NCI-H146 treated with DMSO at 0.1 percent for 48 hours (cell line): Measurements from ENCODE around the gene STXBP3.
"Not testable (repeated sequence)": the region's sequence is repeated elsewhere in the genome, so short reads cannot be mapped to it uniquely, and the experiment has no call there.

Experiments used
- DNase-seq: peaks from one replicate; lab custom pipeline; 2025; ENCODE audit not compliant: unreplicated experiment; lab: John Stamatoyannopoulos, UW

Gene STXBP3, protein sequence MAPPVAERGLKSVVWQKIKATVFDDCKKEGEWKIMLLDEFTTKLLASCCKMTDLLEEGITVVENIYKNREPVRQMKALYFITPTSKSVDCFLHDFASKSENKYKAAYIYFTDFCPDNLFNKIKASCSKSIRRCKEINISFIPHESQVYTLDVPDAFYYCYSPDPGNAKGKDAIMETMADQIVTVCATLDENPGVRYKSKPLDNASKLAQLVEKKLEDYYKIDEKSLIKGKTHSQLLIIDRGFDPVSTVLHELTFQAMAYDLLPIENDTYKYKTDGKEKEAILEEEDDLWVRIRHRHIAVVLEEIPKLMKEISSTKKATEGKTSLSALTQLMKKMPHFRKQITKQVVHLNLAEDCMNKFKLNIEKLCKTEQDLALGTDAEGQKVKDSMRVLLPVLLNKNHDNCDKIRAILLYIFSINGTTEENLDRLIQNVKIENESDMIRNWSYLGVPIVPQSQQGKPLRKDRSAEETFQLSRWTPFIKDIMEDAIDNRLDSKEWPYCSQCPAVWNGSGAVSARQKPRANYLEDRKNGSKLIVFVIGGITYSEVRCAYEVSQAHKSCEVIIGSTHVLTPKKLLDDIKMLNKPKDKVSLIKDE

DNA sequence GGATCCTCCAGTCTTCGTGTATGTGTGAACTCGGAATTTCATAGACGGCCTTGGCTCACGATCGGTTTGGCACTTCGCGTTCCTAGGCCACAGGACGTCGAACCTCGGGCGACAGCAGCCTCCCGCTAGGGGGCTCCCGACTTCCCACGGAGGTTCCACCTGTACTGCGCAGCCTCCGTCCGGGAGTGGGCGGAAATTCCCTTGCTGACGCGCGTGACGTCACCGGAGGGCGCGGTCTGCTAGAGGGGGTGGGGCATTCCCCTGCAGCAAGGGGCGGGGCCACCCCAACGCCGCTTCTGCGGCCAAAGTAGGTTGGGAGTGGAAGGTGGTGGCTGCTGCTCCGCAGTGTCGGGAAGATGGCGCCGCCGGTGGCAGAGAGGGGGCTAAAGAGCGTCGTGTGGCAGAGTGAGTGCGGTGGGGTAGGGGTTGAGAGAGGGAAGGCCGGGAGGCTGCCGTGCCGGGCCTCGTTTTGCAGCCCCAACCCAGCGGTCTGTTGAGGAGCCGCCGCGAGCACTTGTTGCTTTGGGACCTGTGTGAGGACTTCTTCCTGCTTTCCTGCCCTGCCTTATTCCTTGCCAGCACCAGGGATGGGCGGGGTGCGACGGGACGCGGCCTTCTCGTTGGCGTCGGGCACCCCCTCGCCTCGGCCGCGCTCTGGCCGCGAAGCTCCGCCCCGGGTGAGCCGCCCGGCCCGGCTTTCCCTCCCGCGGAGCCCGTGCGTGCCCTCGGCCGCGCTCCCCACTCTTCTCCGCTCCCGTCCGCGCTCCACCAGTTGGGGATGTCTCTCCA lies at the start of gene STXBP3:
Gene STXBP3, plus strand, starts transcription at position 293 of the 789 bp plus-strand sequence. Its CDS starts 64 bp downstream, at position 357.
- DNase-seq: peak; percentile 87

DNA sequence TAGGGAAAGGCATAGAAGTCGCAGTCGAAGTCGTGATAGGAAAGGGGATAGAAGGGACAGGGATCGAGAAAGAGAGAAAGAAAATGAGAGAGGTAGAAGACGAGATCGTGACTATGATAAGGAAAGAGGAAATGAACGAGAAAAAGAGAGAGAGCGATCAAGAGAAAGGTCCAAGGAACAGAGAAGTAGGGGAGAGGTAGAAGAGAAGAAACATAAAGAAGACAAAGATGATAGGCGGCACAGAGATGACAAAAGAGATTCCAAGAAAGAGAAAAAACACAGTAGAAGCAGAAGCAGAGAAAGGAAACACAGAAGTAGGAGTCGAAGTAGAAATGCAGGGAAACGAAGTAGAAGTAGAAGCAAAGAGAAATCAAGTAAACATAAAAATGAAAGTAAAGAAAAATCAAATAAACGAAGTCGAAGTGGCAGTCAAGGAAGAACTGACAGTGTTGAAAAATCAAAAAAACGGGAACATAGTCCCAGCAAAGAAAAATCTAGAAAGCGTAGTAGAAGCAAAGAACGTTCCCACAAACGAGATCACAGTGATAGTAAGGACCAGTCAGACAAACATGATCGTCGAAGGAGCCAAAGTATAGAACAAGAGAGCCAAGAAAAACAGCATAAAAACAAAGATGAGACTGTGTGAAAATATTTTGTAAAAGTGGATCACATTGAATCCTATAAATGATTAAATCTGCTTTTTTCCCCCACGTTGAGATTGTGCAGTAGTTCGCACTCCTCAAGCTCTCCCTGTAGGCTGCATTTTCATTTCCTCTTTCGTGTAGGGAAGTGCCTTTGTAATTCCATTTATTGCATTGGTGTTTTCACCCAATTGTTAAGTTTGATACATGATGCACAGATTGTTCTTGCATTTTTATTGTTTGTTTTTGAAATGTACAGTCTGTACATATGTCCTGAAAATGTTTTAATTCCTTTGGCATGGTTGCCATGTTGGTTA lies 46.8 kb upstream of the STXBP3 start:
- DNase-seq: no peak

DNA sequence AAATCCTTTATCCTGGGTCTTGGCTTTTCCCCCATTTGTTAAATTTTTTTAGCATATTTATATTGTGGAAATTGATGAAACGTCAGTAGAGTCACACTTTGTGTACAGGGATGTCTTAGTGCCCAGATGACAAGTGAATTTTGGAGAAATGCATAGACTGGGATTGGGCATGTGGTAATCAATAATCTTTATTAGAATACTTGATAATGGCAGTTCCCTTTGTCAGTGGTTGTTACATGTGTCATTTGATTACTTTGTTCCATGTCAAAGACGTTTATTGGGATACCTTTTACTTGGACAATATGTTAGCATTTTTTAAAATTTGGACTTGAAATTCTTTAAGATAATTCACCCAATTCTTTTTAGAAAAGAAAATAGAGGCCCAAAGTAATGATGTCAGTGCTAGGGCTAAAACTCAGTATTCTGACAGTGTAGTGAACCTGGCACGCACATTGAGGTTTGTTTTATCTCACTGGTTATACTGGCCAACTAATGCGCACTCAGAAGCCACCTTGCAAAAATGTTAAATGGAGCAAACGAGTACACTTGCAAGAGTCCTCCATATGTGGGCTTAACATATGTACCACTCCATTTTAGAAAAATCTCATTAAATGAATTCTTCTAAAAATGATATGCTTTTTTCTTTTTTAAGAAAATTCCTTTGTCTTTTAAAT lies 45.2 kb upstream of the STXBP3 start:
- DNase-seq: no peak

DNA sequence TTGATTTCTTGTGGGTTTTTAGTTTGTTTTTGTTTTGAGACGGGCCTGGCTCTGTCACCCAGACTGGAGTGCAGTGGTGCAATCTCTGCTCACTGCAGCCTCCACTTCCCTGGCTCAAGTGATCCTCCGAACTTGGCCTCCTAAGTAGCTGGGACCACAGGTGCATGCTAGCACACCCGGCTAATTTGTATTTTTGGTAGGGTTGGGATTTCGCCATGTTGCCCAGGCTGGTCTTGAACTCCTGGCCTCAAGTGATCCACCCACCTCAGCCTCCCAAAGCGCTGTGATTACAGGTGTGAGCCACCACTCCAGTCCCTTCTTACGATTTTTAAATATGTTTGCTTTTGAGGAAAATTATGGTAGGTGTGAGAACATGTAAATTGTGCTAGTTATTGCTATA lies 44.4 kb upstream of the STXBP3 start:
- DNase-seq: not testable (repeated sequence)

DNA sequence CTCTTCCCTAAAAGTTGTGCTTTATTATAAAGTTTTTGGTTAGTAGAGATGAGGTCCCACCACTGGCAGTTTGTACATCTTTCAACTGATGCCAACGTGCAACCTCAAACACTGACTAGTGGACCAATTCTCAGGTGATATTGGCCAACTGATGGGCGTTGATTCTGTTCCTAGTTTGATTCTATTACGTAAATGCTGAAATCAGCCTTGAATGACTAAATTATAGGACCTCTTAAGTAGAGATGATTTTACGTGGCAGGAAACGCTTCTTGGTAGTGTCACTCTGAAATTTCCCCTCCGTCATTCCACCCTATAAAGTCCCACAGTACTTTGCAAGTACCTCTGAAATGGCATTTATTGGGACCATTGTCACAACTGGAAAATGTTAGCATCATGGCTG lies 42.5 kb upstream of the STXBP3 start:
- no peak for DNase-seq

DNA sequence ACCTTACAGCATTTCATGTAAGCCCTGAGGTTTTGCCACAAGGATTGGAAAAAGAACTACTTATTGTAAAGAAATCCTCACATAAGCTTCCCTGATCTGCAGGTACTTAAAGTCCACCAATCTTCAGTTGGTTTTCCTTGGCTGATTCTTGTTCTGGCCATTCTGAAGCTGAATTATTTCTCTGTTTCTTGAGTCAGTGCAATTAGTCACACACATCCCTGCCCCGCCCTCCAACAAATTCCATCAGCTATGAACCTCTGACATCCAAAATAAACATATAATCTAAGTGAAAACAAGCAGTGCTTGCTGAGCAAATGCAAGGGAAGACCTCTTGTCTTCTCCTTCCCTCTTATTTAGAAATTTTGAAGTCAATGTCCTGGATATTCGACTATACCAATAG lies 42.0 kb upstream of the STXBP3 start:
- DNase-seq: no peak

DNA sequence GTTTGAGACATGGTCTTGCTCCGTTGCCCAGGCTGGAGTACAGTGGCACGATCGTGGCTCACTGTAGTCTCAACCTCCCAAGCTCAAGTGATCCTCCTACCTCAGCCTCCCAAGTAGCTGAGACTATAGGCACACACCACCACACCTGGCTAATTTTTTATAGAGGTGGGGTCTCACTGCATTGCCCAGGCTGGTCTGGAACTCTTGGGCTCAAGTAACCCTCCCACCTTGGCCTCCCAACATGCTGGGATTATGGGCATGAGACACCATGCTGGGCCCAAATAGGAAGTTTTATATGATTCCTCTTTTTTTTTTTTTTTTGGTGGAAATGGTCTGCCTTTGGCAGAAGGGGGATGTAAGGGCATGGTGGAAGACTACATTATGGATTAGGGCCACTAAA lies 39.8 kb upstream of the STXBP3 start:
- DNase-seq: no peak

DNA sequence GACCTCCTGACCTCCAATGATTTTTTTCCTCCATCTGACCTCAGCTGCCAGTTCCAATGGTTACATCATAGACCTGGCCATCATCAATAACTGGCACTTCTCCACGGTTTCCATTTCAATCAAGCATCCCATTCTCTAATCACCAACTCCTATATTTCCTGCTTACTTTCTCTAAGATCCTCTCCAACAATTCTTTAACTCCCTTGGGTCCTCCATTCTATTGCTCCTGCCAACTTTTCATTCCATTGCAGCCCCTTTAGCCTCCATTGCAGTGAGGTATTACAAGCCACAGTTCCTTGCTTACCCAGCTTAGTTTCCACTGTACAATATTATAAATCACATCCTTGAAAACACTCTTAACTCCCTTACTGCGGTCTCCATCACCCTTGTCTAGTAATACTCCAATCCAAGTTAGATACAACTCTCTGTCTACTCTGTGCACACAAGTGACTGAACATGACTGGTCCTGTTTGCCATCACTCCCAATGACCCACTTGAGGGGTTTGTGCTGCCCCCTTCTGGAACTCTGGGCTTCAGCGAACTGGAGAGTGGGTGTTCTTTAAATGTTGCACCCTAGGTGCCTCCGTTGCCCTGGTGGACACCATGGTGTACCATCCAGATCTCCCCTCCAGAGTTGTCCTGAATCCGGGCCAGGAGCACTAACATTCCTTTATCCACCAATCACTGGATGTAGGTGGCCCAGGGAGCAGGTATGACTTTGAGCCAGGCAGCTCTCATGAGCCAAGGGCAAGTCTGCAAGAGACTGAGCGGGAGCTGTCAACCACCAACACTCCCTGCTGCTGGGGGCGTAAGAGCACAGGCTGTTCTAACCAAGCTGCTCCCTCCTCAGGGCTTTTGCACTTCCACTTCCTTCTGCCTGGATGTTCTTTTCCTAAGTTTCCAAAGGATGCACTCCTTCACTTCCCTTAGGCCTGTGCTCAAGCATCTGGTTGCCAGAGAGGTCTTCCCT lies 37.5 kb upstream of the STXBP3 start:
- no peak for DNase-seq

DNA sequence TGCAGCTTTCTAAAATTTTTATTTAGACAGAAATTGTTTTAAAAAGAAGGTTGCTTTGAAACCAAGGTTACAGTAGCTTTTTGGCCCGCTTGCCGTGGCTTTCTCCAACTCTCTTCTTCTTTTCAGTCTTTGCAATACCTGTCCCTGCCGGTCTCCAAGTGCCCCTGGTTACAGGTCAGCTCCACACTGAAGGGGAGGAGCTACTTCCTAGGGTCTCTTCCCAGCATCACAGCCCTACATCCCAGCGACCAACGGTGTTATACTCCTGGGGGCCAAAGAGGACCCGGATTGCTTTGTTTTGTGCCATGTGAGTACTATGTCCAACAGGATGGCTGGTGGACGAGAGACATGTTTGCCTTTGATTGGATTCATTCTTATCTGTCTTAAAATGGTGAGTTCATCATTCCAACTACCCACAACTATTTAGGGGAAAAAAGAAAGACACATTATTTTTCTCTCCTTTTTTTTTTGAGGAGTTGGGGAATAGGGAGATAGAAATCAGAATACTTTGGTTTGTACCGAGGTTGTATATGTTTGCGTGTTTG lies 33.8 kb upstream of the STXBP3 start, which contains the start of gene FNDC7:
Gene FNDC7, plus strand, starts transcription at position 303 of the 545 bp plus-strand sequence. Its CDS starts 26 bp downstream, at position 329.
- DNase-seq: peak; percentile 17

DNA sequence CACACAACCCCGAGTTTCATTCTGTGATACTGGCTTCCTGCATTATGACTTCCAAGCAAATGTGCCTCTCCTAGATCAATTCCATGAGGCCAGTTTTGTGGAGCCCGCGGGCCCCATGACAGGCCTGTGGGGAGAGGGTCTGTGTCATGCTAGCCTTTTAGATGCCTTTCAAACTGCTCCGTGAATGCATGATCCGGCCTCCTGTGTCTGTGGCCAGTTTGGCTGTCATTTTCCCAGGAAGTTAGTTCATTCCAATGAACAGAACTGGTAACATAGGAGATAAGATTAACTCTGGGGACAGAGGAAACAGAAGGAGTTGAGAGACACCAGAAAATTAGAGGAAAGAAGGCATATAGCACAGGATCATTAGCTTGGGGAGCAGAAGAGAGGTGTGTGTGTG lies 30.5 kb upstream of the STXBP3 start:
- DNase-seq: no peak

DNA sequence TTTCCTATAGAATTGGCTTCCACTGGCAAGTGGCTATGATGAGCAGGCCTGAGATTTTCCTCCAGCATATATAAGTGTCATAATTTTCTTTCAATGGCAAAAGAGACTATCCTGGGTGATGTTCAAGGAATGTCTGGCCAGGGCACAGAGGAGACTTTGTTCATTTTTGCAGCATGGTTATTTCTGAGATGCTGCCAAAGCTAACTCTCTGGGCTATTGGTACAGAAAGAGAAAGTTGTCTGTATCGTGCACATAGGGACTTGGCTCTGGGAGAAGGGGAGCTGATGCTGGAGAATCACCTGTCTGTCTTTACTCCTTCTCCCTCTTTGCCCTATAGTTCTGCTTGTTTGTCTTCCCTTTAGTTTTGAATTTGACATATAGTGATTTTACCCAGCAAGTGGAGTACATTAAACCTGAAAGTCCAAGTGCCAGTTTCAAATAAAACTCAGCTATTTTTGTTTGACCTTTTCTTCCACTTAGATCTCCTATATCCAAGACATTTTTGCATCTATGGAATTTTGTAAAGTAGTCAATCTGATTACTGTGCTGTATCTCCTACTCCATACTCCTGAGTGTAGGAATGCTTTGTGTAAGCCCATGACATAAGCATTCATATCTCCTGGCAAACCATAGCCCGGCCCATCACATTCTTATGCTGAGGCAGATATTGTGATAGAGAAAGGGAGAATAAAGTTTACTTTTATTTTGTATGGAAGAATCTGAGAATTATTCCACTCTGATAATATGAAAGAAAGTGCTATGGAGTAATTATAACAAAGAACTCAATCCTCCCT lies 29.8 kb upstream of the STXBP3 start:
- no peak for DNase-seq

DNA sequence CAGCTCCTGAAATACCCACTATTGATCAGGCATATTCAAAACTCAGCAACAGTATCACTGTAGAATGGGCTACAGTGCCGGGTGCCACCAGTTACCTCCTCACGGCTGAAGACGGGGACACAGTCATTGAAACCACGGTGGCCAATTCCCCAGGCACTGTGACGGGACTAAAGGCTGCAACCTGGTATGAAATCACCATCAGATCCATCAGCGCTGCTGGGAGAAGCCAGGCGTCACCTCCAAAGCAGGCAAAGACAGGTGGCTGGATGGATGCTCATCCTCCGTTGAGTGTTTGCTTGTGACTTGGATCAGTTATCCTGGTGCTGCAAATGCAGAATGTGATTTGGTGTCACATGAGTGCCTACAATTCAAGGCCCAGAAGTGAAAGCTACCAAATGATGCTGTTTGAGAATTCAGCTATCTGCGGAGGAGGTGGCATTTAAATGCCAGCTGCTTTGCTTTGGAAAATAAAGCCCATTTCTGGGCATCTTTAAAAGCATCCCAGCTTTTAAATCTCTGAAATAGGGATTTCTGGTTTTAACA lies 28.6 kb upstream of the STXBP3 start:
- DNase-seq: no peak

DNA sequence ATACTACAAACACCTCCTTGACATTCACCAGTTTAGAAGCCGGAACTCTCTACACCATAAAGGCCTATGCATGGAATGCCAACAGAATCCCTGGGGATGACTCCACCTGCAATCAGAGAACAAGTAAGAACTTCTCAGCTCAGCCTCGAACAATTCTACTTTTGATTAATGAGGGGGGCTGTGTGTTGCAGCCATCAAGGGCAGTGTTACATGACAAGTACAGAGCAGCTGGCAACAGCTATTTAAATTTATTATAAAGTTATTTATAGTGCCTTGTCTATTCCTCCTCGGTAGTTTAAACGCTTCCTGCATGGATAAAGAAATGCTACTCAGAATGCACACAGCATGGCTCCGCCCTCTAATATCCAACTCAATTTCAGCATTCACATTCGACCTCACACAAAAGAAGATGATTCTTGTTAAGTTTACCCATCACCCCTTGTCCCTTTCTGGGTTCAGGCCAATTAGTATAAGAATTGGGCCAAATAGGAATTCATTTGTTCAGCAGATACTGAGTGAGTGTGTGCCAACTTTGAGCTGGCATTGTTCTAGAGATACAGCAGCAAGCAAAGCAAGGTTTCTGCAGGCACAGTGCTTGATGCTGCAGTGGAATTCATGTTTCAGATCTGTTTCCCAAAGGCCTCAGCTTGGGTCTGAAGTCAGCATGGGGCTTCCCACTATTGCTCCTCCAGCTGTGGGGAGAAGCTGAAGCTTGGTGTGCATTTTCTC lies 27.4 kb upstream of the STXBP3 start:
- DNase-seq: no peak

DNA sequence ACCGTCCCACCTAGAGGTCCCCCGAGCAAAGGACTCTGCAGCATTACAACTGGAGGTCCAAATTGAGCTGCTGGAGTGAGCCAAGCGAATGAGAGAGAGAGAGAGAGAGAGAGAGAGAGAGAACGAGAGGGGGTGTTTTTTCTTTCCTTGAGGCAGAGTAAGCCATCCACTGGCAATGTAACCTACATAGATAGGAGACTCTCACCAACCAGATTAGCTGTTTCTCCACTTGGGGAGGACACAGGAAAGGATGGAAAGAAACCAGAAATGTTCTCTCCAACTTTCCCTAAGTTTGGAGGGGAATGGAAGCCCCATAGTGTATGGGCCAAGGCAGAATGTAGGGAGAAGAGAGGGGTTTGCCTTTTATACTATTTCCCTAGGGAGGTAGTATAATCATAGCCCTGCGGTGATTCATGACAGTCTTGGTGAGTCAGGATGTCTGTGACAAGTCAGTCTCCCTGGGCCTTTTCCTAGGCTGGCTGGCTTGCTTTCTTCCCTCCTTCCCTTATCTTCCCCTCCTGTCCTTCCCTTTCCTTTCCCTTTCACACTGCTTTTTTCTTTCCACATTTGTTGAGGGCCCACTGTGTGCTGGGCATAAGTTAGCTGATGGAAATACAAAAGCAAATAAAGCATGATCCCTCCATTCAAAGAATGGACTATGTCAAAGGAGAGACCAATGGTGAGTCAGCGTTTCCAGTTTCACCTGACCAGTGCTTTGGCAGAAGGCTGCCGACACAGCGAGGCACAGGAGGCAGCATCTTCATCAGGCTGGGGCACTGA lies 26.6 kb upstream of the STXBP3 start:
- DNase-seq: no peak

DNA sequence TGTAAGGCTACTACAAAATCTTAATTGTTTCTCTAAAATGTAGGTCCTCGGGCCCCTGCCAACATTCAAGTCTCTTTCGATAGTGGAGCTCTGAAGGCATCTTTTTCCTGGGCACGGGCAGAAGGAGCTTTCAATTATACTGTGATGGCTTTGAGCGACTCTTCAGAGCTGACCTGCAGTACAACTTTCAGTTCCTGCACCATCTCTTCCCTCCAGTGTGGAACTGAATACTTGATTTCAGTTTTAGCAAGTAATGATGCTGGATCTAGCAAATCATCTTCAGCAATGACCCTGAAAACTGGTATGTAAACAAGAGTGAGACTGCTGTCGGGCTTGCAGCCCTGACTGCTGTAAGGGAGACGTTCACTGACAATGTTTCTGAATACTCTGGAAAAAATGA lies 24.2 kb upstream of the STXBP3 start:
- no peak for DNase-seq

DNA sequence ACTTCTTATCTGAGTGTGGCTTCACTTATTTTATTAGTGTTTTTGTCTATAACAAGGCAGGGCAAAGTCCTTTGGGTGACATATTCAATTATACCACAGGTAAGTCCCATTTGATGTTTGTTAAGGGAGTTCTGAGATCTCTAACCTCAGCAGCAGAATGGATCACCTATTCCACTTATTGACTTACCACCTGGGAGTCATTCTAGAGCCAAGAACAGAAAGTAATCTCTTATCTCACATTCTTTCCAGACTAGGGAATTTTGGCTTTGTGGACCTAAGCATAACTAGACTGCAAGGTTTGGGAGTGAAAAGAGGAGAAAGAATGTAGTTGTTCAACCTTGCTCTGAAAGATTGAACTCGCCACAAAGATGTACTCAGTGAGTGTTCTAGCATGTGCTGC lies 20.6 kb upstream of the STXBP3 start:
- DNase-seq: no peak
